IMR-90 (cell line): ENCODE data around the gene ADD3. TPM values are rescaled to one million over a fixed set of nuclear protein-coding genes. Genes with fewer than 3 reads are reported as not detected.
A peak's percentile ranks its signal among the peaks of the same experiment; 100 is the strongest.

Source experiments
- ATAC-seq: fragments of 200-7000 bp; cut with Tn5 transposase; 2 replicates; pipeline ENCODE4 v1.9.1; 2020; ENCODE audit warnings: low read depth, mild to moderate bottlenecking, moderate library complexity
- BruUV-seq: library from RNA; stranded (reverse); fragments of 400-500 nt; replicated peaks from 2 replicates; lab custom pipeline; 2021; lab: Mats Ljungman, UMichigan
- CTCF ChIA-PET: fragments of 300-600 bp; formaldehyde crosslinking; extraction: SDS; loops from one replicate; lab custom pipeline; 2021; ENCODE audit warnings: antibody characterized with exemption; lab: Yijun Ruan, JAX
- POLR2A ChIA-PET: fragments of 300-600 bp; sonication (Branson Sonifier 250); formaldehyde crosslinking; loops from one replicate; lab custom pipeline; 2022; ENCODE audit warnings: antibody characterized with exemption; ENCODE audit not compliant: unreplicated experiment; lab: Charles Lee
- DNase-seq: peaks from one replicate; pipeline ENCODE4 v3.0.0; 2013
- H2AFZ ChIP-seq: replicated peaks from 2 replicates; pipeline ENCODE3; 2013; ENCODE audit warnings: low read length, mild to moderate bottlenecking; ENCODE audit not compliant: poor library complexity
- H2AK5ac ChIP-seq: 2 replicates; pipeline ENCODE4 v1.6.1; 2013; ENCODE audit warnings: low read depth, low read length, inconsistent platforms
- H2AK9ac ChIP-seq: replicated peaks from 2 replicates; pipeline ENCODE3; 2013; ENCODE audit warnings: mild to moderate bottlenecking, low read depth, low read length, moderate library complexity; ENCODE audit not compliant: poor library complexity
- H2BK120ac ChIP-seq: 2 replicates; pipeline ENCODE4 v1.6.1; 2013; ENCODE audit warnings: low read depth, low read length, inconsistent platforms
- H2BK15ac ChIP-seq: 3 replicates; pipeline ENCODE4 v1.6.1; 2013; ENCODE audit warnings: low read depth, low read length, inconsistent platforms
- H2BK20ac ChIP-seq: 2 replicates; pipeline ENCODE4 v1.6.1; 2013; ENCODE audit warnings: low read depth, mild to moderate bottlenecking, inconsistent platforms, low read length, moderate library complexity
- H2BK5ac ChIP-seq: 2 replicates; pipeline ENCODE4 v1.6.1; 2013; ENCODE audit warnings: mild to moderate bottlenecking, low read depth, low read length, inconsistent platforms; ENCODE audit not compliant: poor library complexity, severe bottlenecking
- H3K14ac ChIP-seq: replicated peaks from 2 replicates; pipeline ENCODE4 v1.6.1; 2013; ENCODE audit warnings: low read depth, low read length, inconsistent platforms
- H3K18ac ChIP-seq: 2 replicates; pipeline ENCODE4 v1.6.1; 2013; ENCODE audit warnings: low read depth, low read length, control low read depth
- H3K23ac ChIP-seq: 2 replicates; pipeline ENCODE4 v1.6.1; 2013; ENCODE audit warnings: low read depth, low read length, inconsistent platforms
- H3K27ac ChIP-seq: 2 replicates; pipeline ENCODE4 v1.5.1; 2013; ENCODE audit warnings: mild to moderate bottlenecking, control low read depth, low read length; ENCODE audit not compliant: insufficient read depth
- H3K27me3 ChIP-seq: 2 replicates; pipeline ENCODE4 v1.6.1; 2013; ENCODE audit warnings: low read length; ENCODE audit not compliant: control insufficient read depth, insufficient read depth
- H3K36me3 ChIP-seq: 2 replicates; pipeline ENCODE4 v1.6.1; 2013; ENCODE audit warnings: low read length, mixed read lengths; ENCODE audit not compliant: control insufficient read depth, insufficient read depth
- H3K4ac ChIP-seq: 2 replicates; pipeline ENCODE4 v1.6.1; 2013; ENCODE audit warnings: low read depth, low read length, inconsistent platforms
- H3K4me1 ChIP-seq: 2 replicates; pipeline ENCODE4 v1.6.1; 2013; ENCODE audit warnings: low read length, mixed read lengths; ENCODE audit not compliant: control insufficient read depth, insufficient read depth
- H3K4me2 ChIP-seq: 2 replicates; pipeline ENCODE4 v1.6.1; 2013; ENCODE audit warnings: low read depth, mild to moderate bottlenecking, control low read depth, low read length, moderate library complexity
- H3K4me3 ChIP-seq: 2 replicates; pipeline ENCODE4 v1.5.1; 2013; ENCODE audit warnings: low read depth, mild to moderate bottlenecking, control low read depth, low read length, moderate library complexity; ENCODE audit not compliant: insufficient read depth
- H3K56ac ChIP-seq: 2 replicates; pipeline ENCODE4 v1.6.1; 2013; ENCODE audit warnings: low read length, inconsistent platforms; ENCODE audit not compliant: insufficient read depth; ENCODE audit errors: extremely low read depth
- H3K79me1 ChIP-seq, 2 experiments: 2 replicates each; pipeline ENCODE4 v1.6.1; 2013; ENCODE audit warnings: low read length in 2 of 2, inconsistent platforms in 1 of 2, low read depth in 1 of 2
- H3K9ac ChIP-seq: 2 replicates; pipeline ENCODE4 v1.6.1; 2013; ENCODE audit warnings: low read depth, low read length, control low read depth
- H3K9me1 ChIP-seq: 2 replicates; pipeline ENCODE4 v1.6.1; 2013; ENCODE audit warnings: low read length, inconsistent platforms; ENCODE audit not compliant: insufficient read depth
- H3K9me3 ChIP-seq: 2 replicates; pipeline ENCODE4 v1.6.1; 2013; ENCODE audit warnings: low read length; ENCODE audit not compliant: control insufficient read depth, insufficient read depth
- H4K20me1 ChIP-seq: 2 replicates; pipeline ENCODE4 v1.6.1; 2013; ENCODE audit warnings: low read length, inconsistent platforms; ENCODE audit not compliant: insufficient read depth
- H4K5ac ChIP-seq: 2 replicates; pipeline ENCODE4 v1.6.1; 2013; ENCODE audit warnings: mild to moderate bottlenecking, low read depth, low read length, control low read depth
- H4K8ac ChIP-seq, 2 experiments: 2 replicates each; pipeline ENCODE4 v1.6.1; 2013; ENCODE audit warnings: low read depth in 2 of 2, low read length in 2 of 2, control low read depth in 1 of 2, inconsistent platforms in 1 of 2
- H4K91ac ChIP-seq: 2 replicates; pipeline ENCODE4 v1.6.1; 2013; ENCODE audit warnings: low read depth, low read length, inconsistent platforms; ENCODE audit not compliant: insufficient read depth
- MAFK ChIP-seq: IDR thresholded peaks from 2 replicates; pipeline ENCODE4 v1.6.1; 2012; ENCODE audit warnings: low read depth, low read length, improper control_type of control experiment
- WGBS, 2 experiments: methylation state at CpG; one replicate each; pipeline versions ENCODE4 v1.1.5 to v1.1.7; 2013; ENCODE audit warnings: missing lambda C conversion rate in 2 of 2; ENCODE audit not compliant: insufficient read length in 1 of 2; ENCODE audit errors: extremely low coverage in 2 of 2; 5-methylcytosine and 5-hydroxymethylcytosine counted together
- dilution Hi-C: fragments of 300-500 bp; cut with HindIII; formaldehyde crosslinking; loops from one replicate; pipeline ENCODE4 v1.14.3; 2018; ENCODE audit warnings: low sequenced_read_pairs; ENCODE audit not compliant: unreplicated experiment
- in situ Hi-C: fragments of 300-500 bp; cut with MboI; formaldehyde crosslinking; loops from 3 replicates; pipeline ENCODE4 v1.14.3; 2019; ENCODE audit warnings: low sequenced_read_pairs, inconsistent platforms, mixed read lengths
- intact Hi-C: fragments of 100-400 bp; cut with micrococcal nuclease; formaldehyde crosslinking; loops from 2 replicates; pipeline ENCODE4 v1.10.0; 2022
- polyA plus RNA-seq, 3 experiments: library from polyadenylated mRNA; depleted of rRNA; stranded (reverse); fragments of >200 nt; gene quantifications; 2 replicates each; pipeline ENCODE4 v1.2.3, GENCODE V29; 2012; ENCODE audit warnings: low replicate concordance in 1 of 3
- total RNA-seq: library from RNA; depleted of rRNA; stranded (reverse); fragments of >200 nt; gene quantifications from 2 replicates; pipeline ENCODE4 v1.2.3, GENCODE V29; 2012
- TF ChIP-seq, protein P1 (sequence below): fragments of 150-350 bp; IDR thresholded peaks from 2 replicates; pipeline ENCODE4 v1.6.1; 2017; ENCODE audit warnings: mild to moderate bottlenecking, antibody characterized with exemption, low read length, low read depth
- TF ChIP-seq, protein P2 (sequence below): fragments of 150-350 bp; IDR thresholded peaks from 2 replicates; pipeline ENCODE4 v1.6.1; 2016; ENCODE audit warnings: low read depth, mild to moderate bottlenecking, low read length, moderate library complexity, borderline replicate concordance

ADD3 gene
- total and polyA plus RNA-seq, 2 of the 4 experiments (the other 2 are of a cell fraction), result 138 to 212 TPM

DNA sequence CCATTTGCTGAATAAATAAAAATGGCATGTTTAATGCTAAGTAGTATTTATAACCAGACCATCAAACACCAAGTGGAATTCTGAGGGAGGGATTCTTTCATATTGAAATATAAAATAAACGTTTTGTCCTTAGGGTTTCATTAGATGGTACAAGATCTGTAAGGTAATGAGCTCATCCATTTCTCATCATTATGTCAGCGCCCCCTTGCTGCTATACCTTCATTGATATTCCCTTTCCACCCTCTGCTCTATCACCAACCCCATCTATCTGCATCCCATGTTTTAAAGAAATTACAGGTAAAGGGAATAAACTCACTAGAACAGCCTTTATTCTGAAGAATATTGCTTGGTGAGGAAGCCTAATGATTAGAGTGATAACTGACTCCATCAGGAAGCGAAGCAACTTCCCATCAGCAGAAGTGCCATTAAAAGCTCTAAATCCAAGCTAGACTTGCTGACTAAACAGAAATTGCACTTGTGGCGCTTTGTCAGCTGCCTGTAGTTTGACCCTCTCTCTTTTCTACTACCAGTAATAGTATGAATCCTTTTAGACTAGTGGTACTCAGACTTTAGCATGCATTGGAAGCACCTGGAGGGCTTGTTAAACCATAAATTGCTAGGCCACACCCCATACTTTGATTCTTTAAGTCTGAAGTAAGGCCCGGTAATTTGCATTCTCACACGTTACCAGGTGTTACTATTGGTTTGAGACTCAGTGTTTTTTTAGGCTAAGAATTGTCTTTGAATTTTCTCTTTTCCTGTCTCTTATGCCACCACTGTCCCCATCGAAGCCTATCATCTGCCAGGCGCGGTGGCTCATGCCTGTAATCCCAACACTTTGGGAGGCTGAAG is 27.5 kb downstream of the ADD3 start:
- H3K27ac ChIP-seq, result no peak overlapping the region; the same call in 1 of the 2 replicates
- BruUV-seq, result no TSS peak

More for the DNA sequence above, 27.5 kb downstream of the ADD3 start:
- Histone ChIP-seq H3K4me3 (no peak overlapping the region), H3K4ac (no peak overlapping the region), H3K9ac (no peak overlapping the region), H2BK20ac (no peak overlapping the region), H2AK9ac (no peak overlapping the region), H2BK15ac (no peak overlapping the region), H3K18ac (no peak overlapping the region), H2BK120ac (no peak overlapping the region), H4K91ac (no peak overlapping the region), H2BK5ac (peak overlapping the region; percentile 11), H3K23ac (no peak overlapping the region; the same call in 1 of the 2 replicates), H3K27me3 (no peaks in the 10 kb centered on the region), H3K36me3 (peaks cover 1% of the 10 kb centered on the region; the same call in 1 of the 2 replicates), H3K9me3 (no peaks in the 10 kb centered on the region), H3K4me2 (no peak overlapping the region), H4K8ac (no peak overlapping the region), H2AFZ (no peak overlapping the region), H3K14ac (no peak overlapping the region), H2AK5ac (no peak overlapping the region), H3K4me1 (peaks cover 7% of the 10 kb centered on the region), H3K9me1 (peaks cover 12% of the 10 kb centered on the region), H4K20me1 (peaks cover 25% of the 10 kb centered on the region; the same call in 1 of the 2 replicates), H3K56ac (no peak overlapping the region; the same call in 1 of the 2 replicates), H3K79me1 (peaks cover 42 to 66% of the 10 kb centered on the region in 2 experiments), H4K5ac (no peak overlapping the region)
- 88% methylated on average over 2 of the region's 9 CpGs; no CpG with 5 or more reads in 1 of the 2 experiments for WGBS, 2 experiments
- intact Hi-C loops (no loop called here), dilution Hi-C loops (no loop called here), in situ Hi-C loops (no loop called here)
- ChIA-PET POLR2A (no interaction called here), CTCF (interaction anchor here (0.6 to 1.4 kb wide), 4 partner anchors 9 to 151 kb away, joined by 3 to 8 read pairs (median 4); no protein-coding TSS in a partner anchor)
- no peak for DNase-seq
- TF ChIP-seq MAFK, result peak; percentile 86
- TF ChIP-seq, protein P1, sequence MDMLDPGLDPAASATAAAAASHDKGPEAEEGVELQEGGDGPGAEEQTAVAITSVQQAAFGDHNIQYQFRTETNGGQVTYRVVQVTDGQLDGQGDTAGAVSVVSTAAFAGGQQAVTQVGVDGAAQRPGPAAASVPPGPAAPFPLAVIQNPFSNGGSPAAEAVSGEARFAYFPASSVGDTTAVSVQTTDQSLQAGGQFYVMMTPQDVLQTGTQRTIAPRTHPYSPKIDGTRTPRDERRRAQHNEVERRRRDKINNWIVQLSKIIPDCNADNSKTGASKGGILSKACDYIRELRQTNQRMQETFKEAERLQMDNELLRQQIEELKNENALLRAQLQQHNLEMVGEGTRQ, result no peak
- TF ChIP-seq, protein P2, sequence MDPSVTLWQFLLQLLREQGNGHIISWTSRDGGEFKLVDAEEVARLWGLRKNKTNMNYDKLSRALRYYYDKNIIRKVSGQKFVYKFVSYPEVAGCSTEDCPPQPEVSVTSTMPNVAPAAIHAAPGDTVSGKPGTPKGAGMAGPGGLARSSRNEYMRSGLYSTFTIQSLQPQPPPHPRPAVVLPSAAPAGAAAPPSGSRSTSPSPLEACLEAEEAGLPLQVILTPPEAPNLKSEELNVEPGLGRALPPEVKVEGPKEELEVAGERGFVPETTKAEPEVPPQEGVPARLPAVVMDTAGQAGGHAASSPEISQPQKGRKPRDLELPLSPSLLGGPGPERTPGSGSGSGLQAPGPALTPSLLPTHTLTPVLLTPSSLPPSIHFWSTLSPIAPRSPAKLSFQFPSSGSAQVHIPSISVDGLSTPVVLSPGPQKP, result no peak
- ATAC-seq, result no peak
